Hepatocyte (in vitro differentiated cells): ENCODE data around the gene MARCHF9. TPM values are rescaled to one million over a fixed set of nuclear protein-coding genes. Genes with fewer than 3 reads are reported as not detected.
A peak's percentile ranks its signal among the peaks of the same experiment; 100 is the strongest.

Source experiments
- DNase-seq: peaks from one replicate; pipeline ENCODE4 v3.0.0-alpha.2; 2016; ENCODE audit warnings: low spot score
- H2AFZ ChIP-seq: fragments of 200-600 bp; sonication (generic); 2 replicates; pipeline ENCODE4 v1.6.0; 2016; ENCODE audit warnings: antibody characterized with exemption, mild to moderate bottlenecking
- H3K27ac ChIP-seq: fragments of 200-600 bp; sonication (generic); 2 replicates; pipeline ENCODE4 v1.5.1; 2016; ENCODE audit warnings: mild to moderate bottlenecking
- H3K27me3 ChIP-seq: fragments of 200-600 bp; sonication (generic); 2 replicates; pipeline ENCODE4 v1.6.1; 2016
- H3K36me3 ChIP-seq: fragments of 200-600 bp; sonication (generic); replicated peaks from 2 replicates; pipeline ENCODE4 v1.5.1; 2016; ENCODE audit warnings: low read depth; ENCODE audit not compliant: insufficient read depth
- H3K4me1 ChIP-seq: fragments of 200-600 bp; sonication (generic); 2 replicates; pipeline ENCODE4 v1.5.1; 2016; ENCODE audit warnings: mild to moderate bottlenecking, moderate library complexity; ENCODE audit not compliant: insufficient read depth
- H3K4me2 ChIP-seq: fragments of 200-600 bp; sonication (generic); 2 replicates; pipeline ENCODE4 v1.6.0; 2016
- H3K4me3 ChIP-seq: fragments of 200-600 bp; sonication (generic); 2 replicates; pipeline ENCODE4 v1.5.1; 2016; ENCODE audit warnings: mild to moderate bottlenecking
- H3K79me2 ChIP-seq: fragments of 200-600 bp; sonication (generic); 2 replicates; pipeline ENCODE4 v1.6.0; 2017; ENCODE audit warnings: mild to moderate bottlenecking
- H3K9me2 ChIP-seq: fragments of 200-600 bp; sonication (generic); replicated peaks from 2 replicates; pipeline ENCODE4 v1.6.0; 2017; ENCODE audit warnings: mild to moderate bottlenecking; ENCODE audit not compliant: insufficient read depth
- H3K9me3 ChIP-seq: fragments of 200-600 bp; sonication (generic); 2 replicates; pipeline ENCODE4 v1.5.1; 2016; ENCODE audit warnings: low read depth, mild to moderate bottlenecking
- H4K20me1 ChIP-seq: fragments of 200-600 bp; sonication (generic); 2 replicates; pipeline ENCODE4 v1.6.0; 2016; ENCODE audit warnings: mild to moderate bottlenecking; ENCODE audit not compliant: insufficient read depth, poor library complexity, severe bottlenecking
- CTCF ChIP-seq: fragments of 200-600 bp; sonication (generic); IDR thresholded peaks from 2 replicates; pipeline ENCODE4 v1.5.1; 2016; ENCODE audit warnings: antibody characterized with exemption, mild to moderate bottlenecking; ENCODE audit not compliant: poor library complexity
- EZH2 ChIP-seq: fragments of 200-600 bp; sonication (generic); IDR thresholded peaks from 2 replicates; pipeline ENCODE4 v1.6.1; 2016; ENCODE audit warnings: antibody characterized with exemption, mild to moderate bottlenecking, borderline replicate concordance
- EZH2phosphoT487 ChIP-seq: fragments of 200-600 bp; sonication (generic); IDR thresholded peaks from one replicate; pipeline ENCODE4 v1.6.1; 2018; ENCODE audit warnings: antibody characterized with exemption, mild to moderate bottlenecking, low read depth, moderate library complexity; ENCODE audit not compliant: unreplicated experiment, severe bottlenecking
- WGBS: methylation state at CpG from one replicate; pipeline ENCODE4 v1.1.6; 2016; ENCODE audit warnings: low lambda C conversion rate; ENCODE audit errors: missing lambda C conversion rate; 5-methylcytosine and 5-hydroxymethylcytosine counted together
- polyA plus RNA-seq: library from polyadenylated mRNA; unstranded; fragments of >200 nt; fragmentation: Nextera tagmentation; extraction: Ambion mirVana; gene quantifications from 2 replicates; pipeline ENCODE4 v1.2.1, GENCODE V29; 2016
- total RNA-seq: library from RNA; depleted of rRNA; stranded (reverse); fragments of >200 nt; gene quantifications from 2 replicates; pipeline ENCODE4 v1.2.3, GENCODE V29; 2014

The MARCHF9 gene
- total and polyA plus RNA-seq, 2 experiments from 2014 or later, result 13.6 to 16.9 TPM

GRCh38 chr12:57783861-57784260, 29.0 kb downstream of the MARCHF9 start:
- Histone ChIP-seq H3K4me2 (peak overlapping the region; percentile 90), H3K79me2 (peaks cover 26% of the 10 kb centered on the region), H3K9me3 (no peaks in the 10 kb centered on the region), H4K20me1 (peaks cover 3% of the 10 kb centered on the region), H2AFZ (no peak overlapping the region), H3K4me1 (peaks cover 8% of the 10 kb centered on the region), H3K36me3 (no peaks in the 10 kb centered on the region), H3K9me2 (no peaks in the 10 kb centered on the region), H3K27me3 (no peaks in the 10 kb centered on the region), H3K27ac (no peak overlapping the region), H3K4me3 (no peak overlapping the region)
- TF ChIP-seq EZH2 (no peak), EZH2phosphoT487 (no peak), CTCF (no peak)
- no peak for DNase-seq
- 94% methylated on average over 11 of the region's 11 CpGs for WGBS

GRCh38 chr12:57793920-57794319, 39.0 kb downstream of the MARCHF9 start:
- no peak for DNase-seq
- Histone ChIP-seq H3K79me2 (no peaks in the 10 kb centered on the region), H4K20me1 (no peaks in the 10 kb centered on the region), H3K27ac (peak overlapping the region; percentile 32), H3K27me3 (no peaks in the 10 kb centered on the region), H3K36me3 (no peaks in the 10 kb centered on the region), H3K9me2 (no peaks in the 10 kb centered on the region), H3K9me3 (no peaks in the 10 kb centered on the region), H3K4me2 (no peak overlapping the region), H2AFZ (no peak overlapping the region), H3K4me1 (no peaks in the 10 kb centered on the region), H3K4me3 (no peak overlapping the region)
- WGBS, result 50% methylated on average over 1 of the region's 1 CpG
- TF ChIP-seq CTCF (no peak), EZH2phosphoT487 (no peak), EZH2 (no peak)

- Histone ChIP-seq H3K79me2 (no peaks in the 10 kb centered on the region), H2AFZ (no peak overlapping the region), H4K20me1 (no peaks in the 10 kb centered on the region), H3K9me3 (no peaks in the 10 kb centered on the region), H3K9me2 (no peaks in the 10 kb centered on the region), H3K4me2 (no peak overlapping the region), H3K27ac (no peak overlapping the region), H3K4me1 (no peaks in the 10 kb centered on the region), H3K27me3 (no peaks in the 10 kb centered on the region), H3K36me3 (no peaks in the 10 kb centered on the region), H3K4me3 (no peak overlapping the region)
- DNase-seq, result no peak
- TF ChIP-seq CTCF (no peak), EZH2phosphoT487 (no peak), EZH2 (no peak)
- 94% methylated on average over 6 of the region's 6 CpGs for WGBS
Measured at GRCh38 chr12:57795354-57795753, 40.5 kb downstream of the MARCHF9 start.

GRCh38 chr12:57796996-57797395, 42.1 kb downstream of the MARCHF9 start:
- H3K4me3 ChIP-seq, result no peak overlapping the region
- no peaks in the 10 kb centered on the region for H3K9me3 ChIP-seq
- DNase-seq, result no peak
- no peak for TF ChIP-seq CTCF
- TF ChIP-seq EZH2phosphoT487, result no peak
- no peak for TF ChIP-seq EZH2
- H3K36me3 ChIP-seq, result no peaks in the 10 kb centered on the region
- H3K4me1 ChIP-seq, result no peaks in the 10 kb centered on the region
- H3K27me3 ChIP-seq, result no peaks in the 10 kb centered on the region
- no peaks in the 10 kb centered on the region for H3K9me2 ChIP-seq
- no peaks in the 10 kb centered on the region for H4K20me1 ChIP-seq
- 97% methylated on average over 1 of the region's 1 CpG for WGBS
- H2AFZ ChIP-seq, result no peak overlapping the region
- H3K79me2 ChIP-seq, result no peaks in the 10 kb centered on the region
- no peak overlapping the region for H3K4me2 ChIP-seq
- H3K27ac ChIP-seq, result no peak overlapping the region
